B cell (primary cell): ENCODE measurements around the gene EPHB4. TPM values are rescaled to one million over a fixed set of nuclear protein-coding genes. Genes with fewer than 3 reads are reported as not detected.

Experiments
- ATAC-seq: fragments of 200-7000 bp; cut with Tn5 transposase; one replicate; pipeline ENCODE4 v1.10.0; 2021; ENCODE audit warnings: low read depth, mild to moderate bottlenecking, moderate number of reproducible peaks, moderate library complexity
- CTCF ChIA-PET: fragments of 350-600 bp; sonication (Branson Sonifier 250); formaldehyde crosslinking; loops from one replicate; lab custom pipeline; 2021; ENCODE audit warnings: antibody characterized with exemption, inconsistent platforms; lab: Charles Lee
- POLR2A ChIA-PET: fragments of 350-600 bp; sonication (Branson Sonifier 250); formaldehyde crosslinking; loops from one replicate; lab custom pipeline; 2021; ENCODE audit warnings: antibody characterized with exemption; lab: Charles Lee
- DNase-seq: peaks from one replicate; pipeline ENCODE4 v3.0.0; 2013
- H2AFZ ChIP-seq: 2 replicates; pipeline ENCODE4 v1.6.1; 2012; ENCODE audit warnings: mild to moderate bottlenecking, low read depth, low read length; ENCODE audit not compliant: insufficient read depth, poor library complexity, severe bottlenecking
- H3K27ac ChIP-seq, 2 donors: 1 replicate in 1 of 2; 2 replicates in 1 of 2; pipeline ENCODE4 v1.5.1; 2012 to 2013; ENCODE audit warnings: low read length in 2 of 2, mild to moderate bottlenecking in 2 of 2, moderate library complexity in 1 of 2
- H3K27me3 ChIP-seq, 4 experiments: fragments of 200-600 bp in 1 of 4; sonication (generic) in 1 of 4; replicated peaks in 1 of 4; 1 replicate in 2 of 4; 2 replicates in 2 of 4; pipeline versions ENCODE4 v1.6.1 to v1.7.0; 2013 to 2016; ENCODE audit warnings: low read length in 3 of 4, mild to moderate bottlenecking in 2 of 4, mixed read lengths in 1 of 4, moderate library complexity in 1 of 4; ENCODE audit not compliant: insufficient read depth in 4 of 4, control insufficient read depth in 3 of 4; ENCODE audit errors: control extremely low read depth in 1 of 4
- H3K36me3 ChIP-seq, 2 experiments: replicated peaks in 1 of 2; 1 replicate in 1 of 2; 2 replicates in 1 of 2; pipeline versions ENCODE4 v1.6.1 to v1.7.1; 2013; ENCODE audit warnings: low read length in 1 of 2; ENCODE audit not compliant: insufficient read depth in 2 of 2, control insufficient read depth in 1 of 2; ENCODE audit errors: control extremely low read depth in 1 of 2, extremely low read depth in 1 of 2
- H3K4me1 ChIP-seq, 2 donors: fragments of 200-600 bp in 1 of 2; sonication (generic) in 1 of 2; 1 replicate in 1 of 2; 2 replicates in 1 of 2; pipeline versions ENCODE4 v1.5.1 to v1.6.1; 2013 to 2017; ENCODE audit warnings: low read length in 2 of 2; ENCODE audit not compliant: control insufficient read depth in 2 of 2, insufficient read depth in 2 of 2
- H3K4me2 ChIP-seq: replicated peaks from 2 replicates; pipeline ENCODE3; 2012; ENCODE audit warnings: mild to moderate bottlenecking, low read depth, low read length; ENCODE audit not compliant: poor library complexity, severe bottlenecking
- H3K4me3 ChIP-seq, 5 experiments: fragments of 200-600 bp in 1 of 5; sonication (generic) in 1 of 5; 1 replicate in 3 of 5; 2 replicates in 2 of 5; pipeline versions ENCODE4 v1.5.1 to v1.7.0; 2011 to 2016; ENCODE audit warnings: low read length in 4 of 5, mild to moderate bottlenecking in 4 of 5, low read depth in 2 of 5, control low read depth in 1 of 5, moderate library complexity in 1 of 5; ENCODE audit not compliant: insufficient read depth in 1 of 5; ENCODE audit errors: control extremely low read depth in 1 of 5, extremely low read depth in 1 of 5
- H3K79me2 ChIP-seq: fragments of 200-600 bp; sonication (generic); one replicate; pipeline ENCODE4 v1.6.0; 2016; ENCODE audit warnings: low read length; ENCODE audit not compliant: control insufficient read depth, insufficient read depth
- H3K9ac ChIP-seq: fragments of 200-600 bp; sonication (generic); 2 replicates; pipeline ENCODE4 v1.6.1; 2017; ENCODE audit warnings: mild to moderate bottlenecking, low read length, moderate library complexity
- H3K9me3 ChIP-seq, 3 donors: one replicate each; pipeline versions ENCODE4 v1.6.1 to v1.7.1; 2013; ENCODE audit warnings: low read length in 2 of 3; ENCODE audit not compliant: control insufficient read depth in 2 of 3, insufficient read depth in 1 of 3; ENCODE audit errors: control extremely low read depth in 1 of 3
- H4K20me1 ChIP-seq: 2 replicates; pipeline ENCODE4 v1.6.0; 2012; ENCODE audit warnings: mild to moderate bottlenecking, low read length; ENCODE audit not compliant: insufficient read depth, control insufficient read depth, poor library complexity, severe bottlenecking
- H3K27ac Mint-ChIP-seq: one replicate; pipeline ENCODE4 v1.8.0; 2021; ENCODE audit warnings: mixed read lengths
- H3K27me3 Mint-ChIP-seq: one replicate; pipeline ENCODE4 v1.8.0; 2021; ENCODE audit warnings: mixed read lengths
- H3K4me1 Mint-ChIP-seq: one replicate; pipeline ENCODE4 v1.8.0; 2021; ENCODE audit warnings: mixed read lengths
- H3K4me3 Mint-ChIP-seq: one replicate; pipeline ENCODE4 v1.8.0; 2021; ENCODE audit warnings: mixed read lengths
- H3K9me3 Mint-ChIP-seq: one replicate; pipeline ENCODE4 v1.8.0; 2022; ENCODE audit warnings: mixed read lengths; ENCODE audit not compliant: insufficient read depth
- CTCF ChIP-seq: fragments of 200-600 bp; IDR thresholded peaks from one replicate; pipeline ENCODE4 v1.8.0; 2022; ENCODE audit warnings: antibody characterized with exemption, mild to moderate bottlenecking
- EZH2 ChIP-seq: IDR thresholded peaks from 2 replicates; pipeline ENCODE4 v1.6.1; 2012; ENCODE audit warnings: borderline replicate concordance, low read depth, mild to moderate bottlenecking, moderate library complexity, low read length; ENCODE audit not compliant: insufficient read depth, poor library complexity, severe bottlenecking
- WGBS: methylation state at CpG from one replicate; pipeline ENCODE4 v1.1.5; 2013; ENCODE audit warnings: missing lambda C conversion rate; ENCODE audit not compliant: insufficient coverage; 5-methylcytosine and 5-hydroxymethylcytosine counted together
- intact Hi-C: fragments of 100-400 bp; cut with micrococcal nuclease; formaldehyde crosslinking; loops from one replicate; pipeline ENCODE4 v1.10.0; 2022
- polyA plus RNA-seq: library from polyadenylated mRNA; depleted of rRNA; stranded (reverse); fragments of >200 nt; gene quantifications from 2 replicates; pipeline ENCODE4 v1.2.3, GENCODE V29; 2012
- total RNA-seq, 2 donors: library from RNA; stranded (reverse); fragments of 120-200 nt in 1 of 2; gene quantifications; 1 replicate in 1 of 2; 2 replicates in 1 of 2; pipeline versions ENCODE4 v1.2.3 to v1.2.4, GENCODE V29; 2013 to 2022

EPHB4 gene
- total and polyA plus RNA-seq, 2 donors (not counting 1 experiment from before 2014, with no cell fraction given) = 3.9 to 12.0 TPM

- H3K4me3 ChIP-seq = peak overlapping the region; percentile 73 to 99 (median 89)
- CTCF ChIA-PET = interaction anchor here (1.0 to 5.2 kb wide), 2 partner anchors 22 to 957 kb away, joined by 3 to 36 read pairs; partner anchors contain the start of gene SLC12A9
- peak overlapping the region; percentile 95 for H3K9ac ChIP-seq
- TF ChIP-seq CTCF = no peak
- no peak for TF ChIP-seq EZH2
- peaks cover 54% of the 10 kb centered on the region for H3K79me2 ChIP-seq
- Mint-ChIP-seq H3K9me3 (no peaks in the 10 kb centered on the region), H3K27ac (peak overlapping the region; percentile 95), H3K27me3 (no peaks in the 10 kb centered on the region), H3K4me1 (peaks cover 36% of the 10 kb centered on the region), H3K4me3 (peak overlapping the region; percentile 97)
- ATAC-seq = no peak
- H4K20me1 ChIP-seq = peaks cover 38% of the 10 kb centered on the region
- intact Hi-C loops = loop anchor here (2.0 kb wide), 1 partner anchor 37 kb away; no protein-coding TSS in a partner anchor
- peaks cover 0 to 22% of the 10 kb centered on the region in 2 experiments for H3K36me3 ChIP-seq
- H2AFZ ChIP-seq = peak overlapping the region; percentile 95
- DNase-seq = no peak
- peaks cover 22 to 32% of the 10 kb centered on the region in 2 donors for H3K4me1 ChIP-seq
- H3K27me3 ChIP-seq = no peaks in the 10 kb centered on the region
- whole genome bisulfite sequencing = 97% methylated on average over 7 of the region's 8 CpGs
- no peaks in the 10 kb centered on the region for H3K9me3 ChIP-seq
- POLR2A ChIA-PET = interaction anchor here (1.3 kb wide), 1 partner anchor 21 kb away, joined by 16 read pairs; the partner anchor contains the start of gene ACHE
- peak overlapping the region; percentile 91 to 96 for H3K27ac ChIP-seq
- peak overlapping the region; percentile 81 for H3K4me2 ChIP-seq
Observed at GRCh38 chr7:100874300-100874576, 46.9 kb upstream of the EPHB4 start.

- H3K9me3 Mint-ChIP-seq = no peaks in the 10 kb centered on the region
- peaks cover 34% of the 10 kb centered on the region for H3K4me1 Mint-ChIP-seq
- Histone ChIP-seq H4K20me1 (peaks cover 33% of the 10 kb centered on the region), H2AFZ (peak overlapping the region; percentile 95), H3K79me2 (peaks cover 49% of the 10 kb centered on the region), H3K4me1 (peaks cover 22 to 31% of the 10 kb centered on the region in 2 donors), H3K4me2 (peak overlapping the region; percentile 81), H3K4me3 (peak overlapping the region in 4 of 5 experiments; percentile 73 to 99 (median 92)), H3K9ac (peak overlapping the region; percentile 95), H3K9me3 (no peaks in the 10 kb centered on the region), H3K27ac (peak overlapping the region; percentile 91 to 96), H3K27me3 (no peaks in the 10 kb centered on the region), H3K36me3 (peaks cover 0 to 17% of the 10 kb centered on the region in 2 experiments)
- DNase-seq = no peak
- WGBS = 92% methylated on average over 8 of the region's 10 CpGs
- peak overlapping the region; percentile 97 for H3K4me3 Mint-ChIP-seq
- intact Hi-C loops = loop anchor here (2.0 kb wide), 1 partner anchor 37 kb away; no protein-coding TSS in a partner anchor
- peak overlapping the region; percentile 95 for H3K27ac Mint-ChIP-seq
- no peak for TF ChIP-seq EZH2
- no peak for TF ChIP-seq CTCF
- POLR2A ChIA-PET = no interaction called here
- CTCF ChIA-PET = interaction anchor here (1.0 to 5.2 kb wide), 2 partner anchors 21 to 956 kb away, joined by 3 to 36 read pairs; partner anchors contain the start of gene SLC12A9
- ATAC-seq = no peak
- no peaks in the 10 kb centered on the region for H3K27me3 Mint-ChIP-seq
Observed at GRCh38 chr7:100873599-100874299, 46.4 kb upstream of the EPHB4 start.
